Hepatocyte (in vitro differentiated cells): ENCODE measurements around the gene SEC14L2.

Experiments used
- EZH2 ChIP-seq: fragments of 200-600 bp; sonication (generic); IDR thresholded peaks from 2 replicates; pipeline ENCODE4 v1.6.1; 2016; ENCODE audit warnings: antibody characterized with exemption, mild to moderate bottlenecking, borderline replicate concordance
- EZH2phosphoT487 ChIP-seq: fragments of 200-600 bp; sonication (generic); IDR thresholded peaks from one replicate; pipeline ENCODE4 v1.6.1; 2018; ENCODE audit warnings: antibody characterized with exemption, mild to moderate bottlenecking, low read depth, moderate library complexity; ENCODE audit not compliant: unreplicated experiment, severe bottlenecking
- TF ChIP-seq, protein P1 (sequence below): fragments of 200-600 bp; sonication (generic); IDR thresholded peaks from 2 replicates; pipeline ENCODE4 v1.5.1; 2016; ENCODE audit warnings: antibody characterized with exemption, mild to moderate bottlenecking; ENCODE audit not compliant: poor library complexity

DNA sequence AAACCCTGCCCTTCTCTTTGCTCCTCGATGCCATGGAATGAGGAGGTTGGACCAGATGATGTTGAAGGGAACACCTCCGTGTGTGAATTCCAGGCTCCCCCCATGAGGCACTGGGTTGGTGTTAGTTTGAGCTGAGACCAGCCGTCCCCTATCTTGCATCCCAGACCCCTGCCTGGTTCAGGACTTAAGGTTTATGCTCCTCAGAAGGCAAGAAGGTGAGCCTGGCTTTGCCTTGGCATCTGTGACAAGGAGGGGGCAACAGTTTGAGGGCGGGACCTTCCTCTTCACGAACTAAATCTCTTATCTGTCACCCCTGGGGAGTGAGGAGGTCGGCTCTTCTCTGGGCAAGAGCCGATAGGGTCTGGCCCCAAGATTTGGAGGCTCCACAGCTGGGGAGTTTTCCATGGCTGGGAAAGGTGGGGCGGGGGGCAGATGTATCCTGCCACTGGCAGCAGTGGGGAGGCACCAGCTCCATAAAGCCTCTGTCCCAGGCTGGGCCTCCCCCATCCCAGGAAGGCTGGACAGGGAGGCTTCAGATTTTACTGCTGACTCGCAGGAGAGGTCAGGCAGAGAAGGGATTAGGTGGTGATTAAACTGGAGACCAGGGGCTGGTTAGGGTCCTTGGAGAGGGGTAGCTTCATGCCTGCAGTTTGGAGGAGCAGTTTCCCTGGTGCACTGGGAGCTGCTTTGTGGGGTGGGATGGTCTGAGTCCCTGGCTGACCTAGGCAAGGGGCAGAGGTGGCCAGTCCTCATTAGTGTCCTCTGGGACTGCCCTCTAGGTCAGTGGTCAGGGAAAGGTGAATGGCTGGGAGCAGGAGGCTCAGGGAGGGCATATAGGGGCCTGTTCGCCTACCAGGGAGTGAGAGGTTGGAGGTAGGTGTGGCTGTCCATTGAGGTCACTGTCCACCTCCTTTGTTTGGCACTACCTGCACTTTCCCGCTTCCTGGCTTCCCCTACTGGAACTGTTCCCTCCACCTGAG, 1.1 kb downstream of the SEC14L2 start:
- TF ChIP-seq EZH2: no peak
- TF ChIP-seq, protein P1, sequence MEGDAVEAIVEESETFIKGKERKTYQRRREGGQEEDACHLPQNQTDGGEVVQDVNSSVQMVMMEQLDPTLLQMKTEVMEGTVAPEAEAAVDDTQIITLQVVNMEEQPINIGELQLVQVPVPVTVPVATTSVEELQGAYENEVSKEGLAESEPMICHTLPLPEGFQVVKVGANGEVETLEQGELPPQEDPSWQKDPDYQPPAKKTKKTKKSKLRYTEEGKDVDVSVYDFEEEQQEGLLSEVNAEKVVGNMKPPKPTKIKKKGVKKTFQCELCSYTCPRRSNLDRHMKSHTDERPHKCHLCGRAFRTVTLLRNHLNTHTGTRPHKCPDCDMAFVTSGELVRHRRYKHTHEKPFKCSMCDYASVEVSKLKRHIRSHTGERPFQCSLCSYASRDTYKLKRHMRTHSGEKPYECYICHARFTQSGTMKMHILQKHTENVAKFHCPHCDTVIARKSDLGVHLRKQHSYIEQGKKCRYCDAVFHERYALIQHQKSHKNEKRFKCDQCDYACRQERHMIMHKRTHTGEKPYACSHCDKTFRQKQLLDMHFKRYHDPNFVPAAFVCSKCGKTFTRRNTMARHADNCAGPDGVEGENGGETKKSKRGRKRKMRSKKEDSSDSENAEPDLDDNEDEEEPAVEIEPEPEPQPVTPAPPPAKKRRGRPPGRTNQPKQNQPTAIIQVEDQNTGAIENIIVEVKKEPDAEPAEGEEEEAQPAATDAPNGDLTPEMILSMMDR: no peak
- TF ChIP-seq EZH2phosphoT487: no peak
